Endothelial cell of umbilical vein (primary cell): ENCODE results near the gene ANKS1B. TPM values are rescaled to one million over a fixed set of nuclear protein-coding genes. Genes with fewer than 3 reads are reported as not detected.

Experiments used
- BruUV-seq: library from RNA; stranded (reverse); fragments of 400-500 nt; replicated peaks from 2 replicates; lab custom pipeline; 2021; lab: Mats Ljungman, UMichigan
- CTCF ChIA-PET: fragments of 300-600, 350-600 bp; sonication (Branson Sonifier 250); formaldehyde crosslinking; loops from one replicate; lab custom pipeline; 2021; ENCODE audit warnings: antibody characterized with exemption, inconsistent platforms; lab: Charles Lee
- POLR2A ChIA-PET: fragments of 300-600, 350-600 bp; sonication (Branson Sonifier 250); formaldehyde crosslinking; loops from one replicate; lab custom pipeline; 2021; ENCODE audit warnings: antibody characterized with exemption, inconsistent platforms; lab: Charles Lee
- DNase-seq: peaks from one replicate; pipeline ENCODE4 v3.0.0-alpha.2; 2011; ENCODE audit warnings: low read depth, low spot score
- FAIRE-seq: peaks from 2 replicates; lab custom pipeline; 2011; peaks lifted over from hg19 to GRCh38; lab: Jason Lieb, UNC
- H2AFZ ChIP-seq: 2 replicates; pipeline ENCODE4 v1.6.0; 2012; ENCODE audit warnings: low read depth, low read length, control low read depth, inconsistent platforms
- H3K27ac ChIP-seq: 2 replicates; pipeline ENCODE4 v1.5.1; 2011; ENCODE audit warnings: low read depth, mild to moderate bottlenecking, control low read depth, low read length, moderate library complexity; ENCODE audit not compliant: insufficient read depth
- H3K27me3 ChIP-seq, 2 experiments: 2 replicates each; pipeline versions ENCODE4 v1.6.0 to v1.6.1; 2011; ENCODE audit warnings: low read length in 2 of 2, mixed read lengths in 1 of 2; ENCODE audit not compliant: control insufficient read depth in 2 of 2, insufficient read depth in 2 of 2
- H3K36me3 ChIP-seq, 2 experiments: 2 replicates in 1 of 2; 3 replicates in 1 of 2; pipeline ENCODE4 v1.5.1; 2011; ENCODE audit warnings: low read length in 2 of 2, mild to moderate bottlenecking in 1 of 2, moderate library complexity in 1 of 2; ENCODE audit not compliant: control insufficient read depth in 2 of 2, insufficient read depth in 2 of 2; ENCODE audit errors: extremely low read depth in 1 of 2
- H3K4me1 ChIP-seq: 3 replicates; pipeline ENCODE4 v1.5.1; 2011; ENCODE audit warnings: mild to moderate bottlenecking, low read length; ENCODE audit not compliant: control insufficient read depth, insufficient read depth; ENCODE audit errors: extremely low read depth
- H3K4me2 ChIP-seq: 2 replicates; pipeline ENCODE4 v1.6.1; 2011; ENCODE audit warnings: low read length, control low read depth, mixed read lengths; ENCODE audit not compliant: insufficient read depth
- H3K4me3 ChIP-seq, 3 experiments: fragments of 200-600 bp in 1 of 3; sonication (generic), shearing (Covaris generic) in 1 of 3; replicated peaks in 1 of 3; 2 replicates each; pipeline ENCODE4 v1.5.1; 2011 to 2016; ENCODE audit warnings: control low read depth in 3 of 3, low read length in 3 of 3, mild to moderate bottlenecking in 2 of 3, inconsistent platforms in 1 of 3, low read depth in 1 of 3, moderate library complexity in 1 of 3; ENCODE audit not compliant: insufficient read depth in 1 of 3
- H3K79me2 ChIP-seq: 2 replicates; pipeline ENCODE4 v1.6.0; 2012; ENCODE audit warnings: low read length, inconsistent platforms; ENCODE audit not compliant: control insufficient read depth, insufficient read depth
- H3K9ac ChIP-seq: replicated peaks from 2 replicates; pipeline ENCODE3; 2011; ENCODE audit warnings: low read length, control low read depth; ENCODE audit not compliant: insufficient read depth; ENCODE audit errors: extremely low read depth
- H3K9me1 ChIP-seq: replicated peaks from 3 replicates; pipeline ENCODE4 v1.6.0; 2011; ENCODE audit warnings: mild to moderate bottlenecking, low read length; ENCODE audit not compliant: control insufficient read depth, insufficient read depth; ENCODE audit errors: extremely low read depth
- H3K9me3 ChIP-seq: replicated peaks from 2 replicates; pipeline ENCODE4 v1.5.1; 2012; ENCODE audit warnings: low read length, inconsistent platforms; ENCODE audit not compliant: control insufficient read depth, insufficient read depth
- H4K20me1 ChIP-seq: replicated peaks from 2 replicates; pipeline ENCODE3; 2011; ENCODE audit warnings: mild to moderate bottlenecking, low read length; ENCODE audit not compliant: control insufficient read depth, insufficient read depth; ENCODE audit errors: extremely low read depth
- EZH2 ChIP-seq: IDR thresholded peaks from 2 replicates; pipeline ENCODE4 v1.6.1; 2012; ENCODE audit warnings: borderline replicate concordance, low read depth, mild to moderate bottlenecking, moderate library complexity, low read length, inconsistent platforms; ENCODE audit not compliant: severe bottlenecking
- FOS ChIP-seq: IDR thresholded peaks from 2 replicates; pipeline ENCODE4 v1.6.1; 2011; ENCODE audit warnings: mild to moderate bottlenecking, low read length, moderate library complexity, borderline replicate concordance; ENCODE audit not compliant: insufficient read depth
- GATA2 ChIP-seq: IDR thresholded peaks from 2 replicates; pipeline ENCODE4 v1.7.0; 2011; ENCODE audit warnings: low read depth, mild to moderate bottlenecking, moderate library complexity, mixed read lengths, low read length; ENCODE audit not compliant: insufficient read length, insufficient read depth
- JUN ChIP-seq: IDR thresholded peaks from 2 replicates; pipeline ENCODE4 v1.6.1; 2011; ENCODE audit warnings: borderline replicate concordance, low read depth; ENCODE audit not compliant: insufficient read length, insufficient read depth
- MYC ChIP-seq: IDR thresholded peaks from one replicate; pipeline ENCODE4 v1.6.1; 2011; ENCODE audit warnings: mild to moderate bottlenecking, low read depth, low read length
- POLR2A ChIP-seq: IDR thresholded peaks from 2 replicates; pipeline ENCODE4 v1.6.1; 2012; ENCODE audit warnings: low read depth, mild to moderate bottlenecking, control low read depth, low read length
- POLR2AphosphoS5 ChIP-seq: IDR thresholded peaks from 2 replicates; pipeline ENCODE4 v1.6.1; 2012; ENCODE audit warnings: low read depth, mild to moderate bottlenecking, control low read depth, low read length, moderate library complexity; ENCODE audit not compliant: insufficient read depth
- dilution Hi-C: fragments of 300-500 bp; cut with MboI; formaldehyde crosslinking; loops from one replicate; pipeline ENCODE4 v1.15.0; 2019; ENCODE audit warnings: low sequenced_read_pairs; ENCODE audit not compliant: extremely low pct_ligation_motif_present
- intact Hi-C: fragments of 100-400 bp; cut with micrococcal nuclease; formaldehyde crosslinking; loops from one replicate; pipeline ENCODE4 v1.10.0; 2022
- polyA plus RNA-seq, 4 experiments: library from polyadenylated mRNA; depleted of rRNA in 3 of 4; stranded (reverse) in 3 of 4; unstranded in 1 of 4; fragments of >200 nt; gene quantifications; 2 replicates each; pipeline versions ENCODE4 v1.2.1 to v1.2.3, GENCODE V29; 2011 to 2012; ENCODE audit warnings: missing spikeins in 1 of 4
- total RNA-seq: library from RNA; stranded (reverse); gene quantifications from 2 replicates; pipeline ENCODE4 v1.2.3, GENCODE V29; 2021
- TF ChIP-seq, protein P1 (sequence below): IDR thresholded peaks from 2 replicates; pipeline ENCODE4 v1.6.1; 2011; ENCODE audit not compliant: insufficient read depth, insufficient read length
- TF ChIP-seq, protein P2 (sequence below), 2 donors: IDR thresholded peaks; 1 replicate in 1 of 2; 2 replicates in 1 of 2; pipeline ENCODE4 v1.5.1; 2011; ENCODE audit warnings: low read length in 2 of 2, mild to moderate bottlenecking in 2 of 2, moderate library complexity in 2 of 2, control low read depth in 1 of 2, inconsistent platforms in 1 of 2, low read depth in 1 of 2; ENCODE audit not compliant: insufficient read depth in 1 of 2; ENCODE audit errors: extremely low read depth in 1 of 2

Gene ANKS1B
- total and polyA plus RNA-seq, 2 donors (not counting 3 experiments of a cell fraction or from before 2014, with no cell fraction given), result 0.15 to 0.38 TPM

DNA sequence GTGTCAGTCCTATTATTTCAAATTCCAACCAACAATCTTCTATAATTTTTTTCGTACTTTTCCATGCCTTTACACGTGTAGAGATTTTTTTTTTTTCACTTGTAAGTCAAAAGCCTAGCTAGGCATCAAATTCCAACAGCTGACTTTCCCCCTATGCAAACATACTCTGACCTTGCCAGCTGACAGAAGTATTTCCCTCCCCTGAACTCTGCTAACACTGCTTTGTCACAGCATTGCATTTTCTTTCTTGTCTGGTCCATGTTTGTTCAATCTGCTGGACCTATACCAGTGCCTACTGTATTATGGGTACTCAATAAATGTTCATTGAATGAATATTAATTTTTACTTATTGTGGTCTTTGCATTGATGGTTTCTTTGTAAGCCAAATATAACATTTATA, 772.5 kb downstream of the ANKS1B start:
- H4K20me1 ChIP-seq, result no peaks in the 10 kb centered on the region
- H3K79me2 ChIP-seq, result no peaks in the 10 kb centered on the region
- CTCF ChIA-PET, result no interaction called here
- H3K36me3 ChIP-seq, result no peaks in the 10 kb centered on the region
- no peaks in the 10 kb centered on the region for H3K4me1 ChIP-seq
- no peak overlapping the region for H3K9ac ChIP-seq
- POLR2A ChIA-PET, result no interaction called here
- H3K27ac ChIP-seq, result no peak overlapping the region
- H3K4me3 ChIP-seq, result no peak overlapping the region
- no peak overlapping the region for H3K4me2 ChIP-seq
- no peaks in the 10 kb centered on the region for H3K27me3 ChIP-seq
- TF ChIP-seq JUN, result no peak
- no peak for TF ChIP-seq GATA2
- no peak for TF ChIP-seq POLR2AphosphoS5
- no peak for TF ChIP-seq POLR2A
- TF ChIP-seq, protein P1, sequence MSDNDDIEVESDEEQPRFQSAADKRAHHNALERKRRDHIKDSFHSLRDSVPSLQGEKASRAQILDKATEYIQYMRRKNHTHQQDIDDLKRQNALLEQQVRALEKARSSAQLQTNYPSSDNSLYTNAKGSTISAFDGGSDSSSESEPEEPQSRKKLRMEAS, result no peak
- TF ChIP-seq MYC, result no peak
- TF ChIP-seq, protein P2, sequence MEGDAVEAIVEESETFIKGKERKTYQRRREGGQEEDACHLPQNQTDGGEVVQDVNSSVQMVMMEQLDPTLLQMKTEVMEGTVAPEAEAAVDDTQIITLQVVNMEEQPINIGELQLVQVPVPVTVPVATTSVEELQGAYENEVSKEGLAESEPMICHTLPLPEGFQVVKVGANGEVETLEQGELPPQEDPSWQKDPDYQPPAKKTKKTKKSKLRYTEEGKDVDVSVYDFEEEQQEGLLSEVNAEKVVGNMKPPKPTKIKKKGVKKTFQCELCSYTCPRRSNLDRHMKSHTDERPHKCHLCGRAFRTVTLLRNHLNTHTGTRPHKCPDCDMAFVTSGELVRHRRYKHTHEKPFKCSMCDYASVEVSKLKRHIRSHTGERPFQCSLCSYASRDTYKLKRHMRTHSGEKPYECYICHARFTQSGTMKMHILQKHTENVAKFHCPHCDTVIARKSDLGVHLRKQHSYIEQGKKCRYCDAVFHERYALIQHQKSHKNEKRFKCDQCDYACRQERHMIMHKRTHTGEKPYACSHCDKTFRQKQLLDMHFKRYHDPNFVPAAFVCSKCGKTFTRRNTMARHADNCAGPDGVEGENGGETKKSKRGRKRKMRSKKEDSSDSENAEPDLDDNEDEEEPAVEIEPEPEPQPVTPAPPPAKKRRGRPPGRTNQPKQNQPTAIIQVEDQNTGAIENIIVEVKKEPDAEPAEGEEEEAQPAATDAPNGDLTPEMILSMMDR (IDR thresholded peaks at IDR 0.05; ENCODE audit: extremely low read depth in 1 of 2, insufficient read depth in 1 of 2, low read depth in 1 of 2, low read length in 2 of 2), result no peak
- TF ChIP-seq FOS, result no peak
- no peak for TF ChIP-seq EZH2
- intact Hi-C loops, result no loop called here
- dilution Hi-C loops, result no loop called here
- BruUV-seq, result no TSS peak
- H2AFZ ChIP-seq, result no peak overlapping the region
- H3K9me3 ChIP-seq, result no peaks in the 10 kb centered on the region
- no peak for DNase-seq
- no peak for FAIRE-seq
- H3K9me1 ChIP-seq, result no peaks in the 10 kb centered on the region
